Fibroblast of the conjunctiva (primary cell): ENCODE measurements around the gene ARF3.
A peak's percentile ranks its signal among the peaks of the same experiment; 100 is the strongest.

Experiments used
- DNase-seq: peaks from one replicate; pipeline ENCODE4 v3.0.0-alpha.2; 2010; ENCODE audit warnings: low read depth

Gene ARF3

DNA sequence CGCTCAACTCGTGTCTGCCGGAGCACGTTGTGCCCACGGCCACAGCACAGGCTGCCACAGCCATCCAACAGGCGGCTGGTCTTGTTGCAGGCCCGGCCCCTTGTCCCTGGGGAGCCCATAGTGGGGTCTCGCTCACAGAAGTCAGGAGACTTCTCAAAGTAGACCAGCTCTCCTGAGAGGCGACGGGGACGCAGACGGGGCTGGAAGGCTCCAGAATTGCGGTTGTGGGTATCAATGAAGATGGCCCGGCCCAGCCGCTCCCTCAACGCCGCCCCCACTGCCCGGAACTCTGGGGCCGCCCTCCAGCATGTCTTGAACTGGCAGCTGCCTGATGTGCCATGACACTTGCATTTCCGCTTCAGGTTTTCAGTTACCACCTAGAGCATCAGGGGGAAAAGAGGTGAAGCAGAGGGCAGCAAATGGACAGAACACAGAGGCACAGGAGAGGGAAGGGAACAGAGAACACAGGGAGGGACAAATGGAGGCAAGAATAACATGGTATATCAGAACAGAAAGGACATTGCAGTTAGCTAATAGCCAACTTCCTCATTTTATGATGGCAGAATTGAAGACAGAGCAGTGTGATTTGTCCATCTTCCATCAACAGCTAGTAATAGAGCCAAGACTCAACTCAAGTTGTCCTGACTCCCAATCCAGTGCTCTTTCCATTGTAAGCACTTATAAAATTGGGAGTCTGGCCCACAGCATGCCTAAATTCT lies 9.0 kb upstream of the ARF3 start:
- no peak for DNase-seq

- no peak for DNase-seq
Observed at GRCh38 chr12:48965298-48965838, 8.1 kb upstream of the ARF3 start.

GRCh38 chr12:48961801-48962200 lies 4.5 kb upstream of the ARF3 start:
- DNase-seq = no peak

DNA sequence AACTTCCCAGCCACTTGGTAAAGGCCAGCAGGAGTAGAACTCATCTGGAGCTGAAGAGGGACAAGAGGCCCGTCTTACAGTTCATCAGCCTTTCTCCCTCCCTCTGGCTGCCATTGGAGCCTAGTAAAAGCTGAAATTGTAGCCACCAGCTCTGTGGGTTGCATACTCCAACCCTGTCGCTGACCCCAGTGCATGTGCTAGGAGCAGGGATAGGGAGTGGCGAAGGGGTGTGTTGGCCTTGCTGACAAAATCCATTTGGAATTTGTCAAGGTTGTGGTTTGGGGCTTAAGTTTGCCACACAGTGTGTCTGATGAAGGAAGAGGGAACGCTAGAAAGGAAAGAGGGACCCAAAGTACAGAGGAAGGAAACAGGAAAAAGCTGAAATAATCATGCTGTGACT lies 4.0 kb upstream of the ARF3 start:
- no peak for DNase-seq

GRCh38 chr12:48960834-48961233 lies 3.5 kb upstream of the ARF3 start:
- no peak for DNase-seq

DNA sequence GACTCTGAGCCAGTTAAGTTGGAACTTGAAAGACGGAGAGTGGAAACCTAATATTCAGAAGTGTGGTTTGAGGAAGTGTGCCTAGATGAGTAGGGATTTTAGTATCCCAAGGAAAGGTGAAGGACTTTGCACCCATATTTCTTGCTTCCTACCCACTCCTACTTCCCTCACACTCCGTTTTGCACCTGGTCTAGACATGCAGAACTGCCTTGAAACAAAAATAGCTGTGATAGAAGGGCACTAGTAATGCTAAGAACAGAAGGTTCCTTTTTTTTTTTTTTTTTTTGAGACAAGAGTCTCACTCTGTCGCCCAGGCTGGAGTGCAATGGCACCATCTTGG lies 732 bp upstream of the ARF3 start:
- DNase-seq = no peak

- peak; percentile 92 for DNase-seq
Observed at GRCh38 chr12:48956279-48957140, 777 bp downstream of the ARF3 start.

DNA sequence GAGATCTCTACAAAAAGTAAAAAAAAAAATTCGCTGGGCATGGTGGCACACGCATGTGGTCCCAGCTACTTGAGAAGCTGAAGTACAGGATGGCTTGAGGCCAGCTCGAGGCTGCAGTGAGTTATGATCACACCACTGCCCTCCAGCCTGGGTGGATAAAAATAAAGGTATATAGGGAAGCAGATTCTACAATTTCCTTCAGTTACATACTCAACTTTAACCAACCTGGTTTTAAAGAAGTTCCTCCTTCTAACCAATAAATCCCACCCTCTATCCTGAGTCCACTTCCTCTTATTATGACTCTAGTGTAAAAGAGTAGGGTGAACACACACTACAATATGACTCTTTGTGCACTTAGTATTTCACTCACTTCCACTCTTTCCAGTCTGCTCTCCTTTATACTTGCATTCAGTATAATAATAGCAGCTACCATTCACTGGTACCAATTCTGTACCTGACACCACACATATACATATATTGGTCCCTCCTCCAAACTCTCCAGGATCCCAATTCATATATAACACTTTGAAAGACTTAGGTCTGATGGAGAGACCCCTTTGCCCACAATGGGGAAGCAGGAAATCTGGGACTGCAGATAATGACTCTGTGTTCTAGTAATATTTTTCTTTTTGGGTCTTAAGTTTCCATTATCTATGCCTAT lies 2.3 kb downstream of the ARF3 start:
- no peak for DNase-seq

GRCh38 chr12:48954061-48954460 lies 3.2 kb downstream of the ARF3 start:
- DNase-seq = no peak

DNA sequence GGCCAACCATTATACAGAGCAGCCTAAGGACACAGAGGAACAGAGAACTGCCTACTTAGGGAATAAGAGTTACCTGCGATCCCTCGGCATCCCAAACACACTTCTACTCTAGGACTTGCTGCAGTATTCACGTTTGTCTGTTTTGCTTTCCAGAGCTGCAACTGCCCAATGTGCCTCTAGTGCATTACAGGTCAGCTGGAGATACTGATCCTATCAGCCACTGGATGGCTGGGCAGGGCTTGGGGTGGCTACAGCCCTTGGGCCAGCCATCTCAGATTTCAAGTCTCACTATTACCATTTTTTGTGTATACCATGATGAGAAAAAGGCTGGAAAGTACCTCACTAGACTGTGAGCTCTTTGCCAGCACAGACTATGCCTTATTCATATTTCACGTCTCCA lies 4.6 kb downstream of the ARF3 start:
- DNase-seq = no peak

DNA sequence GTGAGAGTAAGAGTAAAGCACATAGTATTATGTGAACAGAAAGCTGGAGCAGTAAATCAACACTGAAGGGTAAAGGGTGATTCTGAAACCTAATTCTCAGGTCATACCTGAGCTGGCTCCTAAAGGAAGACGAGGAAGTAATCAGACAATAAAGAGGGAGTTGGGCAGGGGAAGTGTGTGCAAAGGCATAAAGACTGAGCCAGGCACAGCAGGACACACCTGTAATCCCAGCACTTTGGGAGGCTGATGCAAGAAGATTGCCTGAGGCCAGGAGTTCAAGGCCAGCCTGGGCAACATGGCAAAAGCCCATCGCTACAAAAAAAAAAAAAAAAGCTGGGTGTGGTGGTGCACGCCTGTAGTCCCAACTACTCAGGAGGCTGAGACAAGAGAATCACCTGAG lies 9.6 kb downstream of the ARF3 start:
- no peak for DNase-seq

GRCh38 chr12:48946943-48947342 lies 10.3 kb downstream of the ARF3 start:
- DNase-seq = no peak

DNA sequence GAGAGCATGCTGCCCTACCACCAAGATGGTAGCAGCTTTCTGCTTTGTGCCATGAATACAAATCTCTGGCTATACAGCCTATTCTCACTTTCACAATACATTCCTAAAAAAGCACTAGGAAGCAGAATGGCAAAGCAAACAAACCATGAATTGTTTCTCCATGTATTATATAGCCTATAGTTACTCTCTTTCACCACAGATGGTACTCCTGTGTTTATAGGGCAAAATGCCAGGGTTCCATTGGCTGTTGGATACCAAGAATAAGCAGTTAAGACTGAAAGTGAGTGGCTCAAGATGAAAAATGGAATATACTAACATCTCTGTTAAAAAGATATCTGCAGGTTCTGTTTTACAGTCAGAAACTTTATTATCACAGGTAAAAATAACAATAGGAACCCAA lies 11.1 kb downstream of the ARF3 start:
- no peak for DNase-seq

DNA sequence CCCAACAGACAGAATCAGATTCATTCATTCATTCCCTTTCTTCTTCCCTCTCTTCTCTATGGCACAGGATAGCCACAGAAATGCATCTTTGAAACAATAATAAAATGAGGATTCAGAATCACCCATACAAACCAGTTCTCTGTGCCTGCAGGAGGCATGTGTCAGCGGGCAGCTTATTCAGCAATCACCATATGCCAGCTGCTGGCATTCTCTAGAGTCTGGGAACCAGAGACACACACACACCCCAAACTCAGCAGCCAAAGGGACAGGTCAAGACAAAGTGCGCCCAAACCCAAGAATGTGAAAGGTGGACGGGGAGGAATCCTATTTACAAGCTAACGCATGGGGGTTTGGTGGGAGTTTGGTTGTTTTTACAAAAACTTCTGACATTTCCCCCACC lies 14.1 kb downstream of the ARF3 start:
- DNase-seq = no peak

- DNase-seq = no peak
Observed at GRCh38 chr12:48940181-48940580, 17.1 kb downstream of the ARF3 start.

- DNase-seq = no peak
Observed at GRCh38 chr12:48938805-48939204, 18.5 kb downstream of the ARF3 start.

- no peak for DNase-seq
Observed at GRCh38 chr12:48937170-48937569, 20.1 kb downstream of the ARF3 start.

GRCh38 chr12:48936379-48936979 lies 20.8 kb downstream of the ARF3 start:
- DNase-seq = peak; percentile 58

DNA sequence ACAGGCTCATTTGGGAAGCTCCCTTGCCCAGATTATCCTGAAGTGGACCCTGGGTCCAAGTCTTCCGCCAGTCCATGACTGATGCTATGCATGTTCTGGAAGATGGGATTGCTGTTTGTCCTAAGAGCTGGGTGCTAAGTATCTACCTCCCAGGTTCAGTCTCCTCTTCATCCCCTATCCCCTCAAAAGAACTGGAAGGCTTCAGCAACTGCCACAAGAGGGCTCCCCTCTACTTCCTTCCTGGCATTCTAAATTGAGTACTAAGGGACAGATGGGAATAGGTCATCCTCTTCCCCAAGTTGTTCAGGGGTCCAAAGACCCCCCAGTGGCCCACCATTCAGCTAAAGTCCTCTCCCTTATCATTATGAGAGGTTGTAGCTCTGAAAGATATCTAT lies 23.0 kb downstream of the ARF3 start:
- DNase-seq = no peak

GRCh38 chr12:48933664-48934311 lies 23.5 kb downstream of the ARF3 start:
- DNase-seq = no peak

GRCh38 chr12:48932878-48933277 lies 24.4 kb downstream of the ARF3 start:
- DNase-seq = no peak

GRCh38 chr12:48930475-48930874 lies 26.8 kb downstream of the ARF3 start:
- no peak for DNase-seq
